Progenitor cell of endocrine pancreas (in vitro differentiated cells): Measurements from ENCODE around the gene DET1. TPM values are rescaled to one million over a fixed set of nuclear protein-coding genes. Genes with fewer than 3 reads are reported as not detected.
A peak's percentile ranks its signal among the peaks of the same experiment; 100 is the strongest.
"Not testable (repeated sequence)": the region's sequence is repeated elsewhere in the genome, so short reads cannot be mapped to it uniquely, and the experiment has no call there.

Experiments
- DNase-seq: peaks from one replicate; pipeline ENCODE4 v3.0.0; 2021; ENCODE audit warnings: low spot score; ENCODE audit not compliant: unreplicated experiment
- H3K27ac Mint-ChIP-seq: 2 replicates; pipeline ENCODE4 v1.8.0; 2021; ENCODE audit warnings: mild to moderate bottlenecking, moderate library complexity, mixed read lengths
- H3K27me3 Mint-ChIP-seq: 2 replicates; pipeline ENCODE4 v1.8.0; 2021; ENCODE audit warnings: mixed read lengths
- H3K36me3 Mint-ChIP-seq: 2 replicates; pipeline ENCODE4 v1.8.0; 2022; ENCODE audit warnings: mixed read lengths; ENCODE audit not compliant: insufficient read depth
- H3K4me1 Mint-ChIP-seq: 2 replicates; pipeline ENCODE4 v1.8.0; 2021; ENCODE audit warnings: low read depth, mixed read lengths
- H3K4me3 Mint-ChIP-seq: 2 replicates; pipeline ENCODE4 v1.8.0; 2021; ENCODE audit warnings: low read depth, mild to moderate bottlenecking, moderate library complexity, mixed read lengths
- H3K9me3 Mint-ChIP-seq: 2 replicates; pipeline ENCODE4 v1.8.0; 2021; ENCODE audit warnings: low read depth, mixed read lengths
- total RNA-seq: library from RNA; stranded (reverse); gene quantifications from 2 replicates; pipeline ENCODE4 v1.2.1, GENCODE V29; 2021
- TF ChIP-seq, protein P1 (sequence below): fragments of 200-600 bp; sonication (generic); IDR thresholded peaks from one replicate; pipeline ENCODE4 v1.5.0; 2021; ENCODE audit warnings: antibody characterized with exemption, mild to moderate bottlenecking; ENCODE audit not compliant: unreplicated experiment

The DET1 gene
- total RNA-seq, 1 donor from 2014 or later, result 11.8 TPM

GRCh38 chr15:88568589-88568988 lies 22.1 kb upstream of the DET1 start:
- H3K4me1 Mint-ChIP-seq, result peaks cover 13% of the 10 kb centered on the region
- no peak for DNase-seq
- TF ChIP-seq, protein P1, sequence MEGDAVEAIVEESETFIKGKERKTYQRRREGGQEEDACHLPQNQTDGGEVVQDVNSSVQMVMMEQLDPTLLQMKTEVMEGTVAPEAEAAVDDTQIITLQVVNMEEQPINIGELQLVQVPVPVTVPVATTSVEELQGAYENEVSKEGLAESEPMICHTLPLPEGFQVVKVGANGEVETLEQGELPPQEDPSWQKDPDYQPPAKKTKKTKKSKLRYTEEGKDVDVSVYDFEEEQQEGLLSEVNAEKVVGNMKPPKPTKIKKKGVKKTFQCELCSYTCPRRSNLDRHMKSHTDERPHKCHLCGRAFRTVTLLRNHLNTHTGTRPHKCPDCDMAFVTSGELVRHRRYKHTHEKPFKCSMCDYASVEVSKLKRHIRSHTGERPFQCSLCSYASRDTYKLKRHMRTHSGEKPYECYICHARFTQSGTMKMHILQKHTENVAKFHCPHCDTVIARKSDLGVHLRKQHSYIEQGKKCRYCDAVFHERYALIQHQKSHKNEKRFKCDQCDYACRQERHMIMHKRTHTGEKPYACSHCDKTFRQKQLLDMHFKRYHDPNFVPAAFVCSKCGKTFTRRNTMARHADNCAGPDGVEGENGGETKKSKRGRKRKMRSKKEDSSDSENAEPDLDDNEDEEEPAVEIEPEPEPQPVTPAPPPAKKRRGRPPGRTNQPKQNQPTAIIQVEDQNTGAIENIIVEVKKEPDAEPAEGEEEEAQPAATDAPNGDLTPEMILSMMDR, result no peak
- H3K27me3 Mint-ChIP-seq, result peaks cover 5% of the 10 kb centered on the region
- H3K27ac Mint-ChIP-seq, result no peak overlapping the region
- no peak overlapping the region for H3K4me3 Mint-ChIP-seq
- H3K9me3 Mint-ChIP-seq, result no peaks in the 10 kb centered on the region
- no peaks in the 10 kb centered on the region for H3K36me3 Mint-ChIP-seq

DNA sequence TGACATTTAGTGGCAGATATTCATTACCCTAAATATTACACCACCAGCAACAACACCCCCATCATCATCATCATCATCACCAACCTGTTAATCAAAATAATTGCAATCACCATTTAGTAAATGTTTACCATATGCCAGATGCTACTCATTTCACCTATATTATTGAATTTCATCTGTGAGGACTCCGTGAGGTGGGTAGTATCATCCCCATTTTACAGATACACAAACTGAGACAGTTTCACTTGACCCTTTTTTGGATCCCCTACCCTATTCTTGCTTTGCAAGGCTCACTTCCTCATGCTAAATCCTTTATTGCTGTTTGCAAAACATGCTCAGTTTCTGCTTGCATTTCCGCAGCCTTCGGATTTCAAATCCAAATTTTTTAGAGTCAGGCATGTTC lies 18.3 kb upstream of the DET1 start:
- peaks cover 5% of the 10 kb centered on the region for H3K4me1 Mint-ChIP-seq

GRCh38 chr15:88563638-88564037 lies 17.2 kb upstream of the DET1 start:
- Mint-ChIP-seq H3K27me3 (no peaks in the 10 kb centered on the region), H3K4me3 (no peak overlapping the region), H3K36me3 (no peaks in the 10 kb centered on the region), H3K9me3 (peaks cover 16% of the 10 kb centered on the region), H3K27ac (no peak overlapping the region), H3K4me1 (peaks cover 5% of the 10 kb centered on the region)
- no peak for DNase-seq
- TF ChIP-seq, protein P1, result no peak

More for the DNA sequence above, 18.3 kb upstream of the DET1 start:
- H3K9me3 Mint-ChIP-seq, result peaks cover 13% of the 10 kb centered on the region
- H3K36me3 Mint-ChIP-seq, result no peaks in the 10 kb centered on the region
- no peak overlapping the region for H3K4me3 Mint-ChIP-seq
- TF ChIP-seq, protein P1, result no peak
- H3K27ac Mint-ChIP-seq, result no peak overlapping the region
- H3K27me3 Mint-ChIP-seq, result peaks cover 1% of the 10 kb centered on the region
- DNase-seq, result no peak

GRCh38 chr15:88559565-88559964 lies 13.1 kb upstream of the DET1 start:
- H3K36me3 Mint-ChIP-seq, result not testable (repeated sequence)

GRCh38 chr15:88558026-88558425 lies 11.5 kb upstream of the DET1 start:
- peak overlapping the region; percentile 16 for H3K4me3 Mint-ChIP-seq
- H3K27me3 Mint-ChIP-seq, H3K36me3 Mint-ChIP-seq, H3K4me1 Mint-ChIP-seq, DNase-seq, H3K27ac Mint-ChIP-seq: not testable (repeated sequence)
- H3K9me3 Mint-ChIP-seq, result peaks cover 24% of the 10 kb centered on the region

More at GRCh38 chr15:88559565-88559964, 13.1 kb upstream of the DET1 start:
- H3K27me3 Mint-ChIP-seq, DNase-seq, H3K4me3 Mint-ChIP-seq, H3K4me1 Mint-ChIP-seq, H3K27ac Mint-ChIP-seq: not testable (repeated sequence)
- peaks cover 24% of the 10 kb centered on the region for H3K9me3 Mint-ChIP-seq

GRCh38 chr15:88548009-88548408 lies 1.5 kb upstream of the DET1 start:
- not testable (repeated sequence) for H3K36me3 Mint-ChIP-seq

DNA sequence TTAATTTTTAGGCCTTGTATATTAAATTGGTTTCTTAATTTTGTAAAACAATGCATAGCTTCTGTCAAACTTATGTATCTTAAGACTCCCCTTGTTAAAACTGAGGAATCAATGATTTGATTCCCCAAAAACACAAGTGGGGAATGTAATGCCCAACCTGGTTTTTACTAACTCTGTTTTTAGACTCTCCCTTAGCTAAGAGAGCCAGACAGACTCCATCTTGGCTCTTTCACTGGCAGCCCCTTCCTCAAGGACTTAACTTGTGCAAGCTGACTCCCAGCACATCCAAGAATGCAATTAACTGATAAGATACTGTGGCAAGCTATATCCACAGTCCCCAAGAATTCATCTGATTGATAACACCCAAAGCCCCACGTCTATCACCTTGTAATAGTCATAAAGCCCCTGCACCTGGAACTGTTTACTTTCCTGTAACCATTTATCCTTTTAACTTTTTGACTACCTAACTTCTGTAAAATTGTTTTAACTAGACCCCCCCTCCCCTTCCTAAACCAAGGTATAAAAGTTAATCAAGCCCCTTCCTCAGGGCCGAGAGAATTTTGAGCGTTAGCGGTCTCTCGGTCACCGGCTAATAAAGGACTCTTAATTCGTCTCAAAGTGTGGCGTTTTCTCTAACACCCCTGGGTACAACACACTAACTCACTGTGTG lies 768 bp downstream of the DET1 start:
- H3K36me3 Mint-ChIP-seq, H3K9me3 Mint-ChIP-seq, H3K27me3 Mint-ChIP-seq, DNase-seq: not testable (repeated sequence)
- peaks cover 21% of the 10 kb centered on the region for H3K4me1 Mint-ChIP-seq
- peak overlapping the region; percentile 96 for H3K27ac Mint-ChIP-seq
- peak overlapping the region; percentile 89 for H3K4me3 Mint-ChIP-seq

More at GRCh38 chr15:88548009-88548408, 1.5 kb upstream of the DET1 start:
- H3K4me1 Mint-ChIP-seq, result peaks cover 15% of the 10 kb centered on the region
- H3K9me3 Mint-ChIP-seq, H3K27ac Mint-ChIP-seq, H3K27me3 Mint-ChIP-seq, DNase-seq, H3K4me3 Mint-ChIP-seq: not testable (repeated sequence)
